GM19240 (cell line): ENCODE measurements around the gene POLR1C.
"Not testable (repeated sequence)": the region's sequence is repeated elsewhere in the genome, so short reads cannot be mapped to it uniquely, and the experiment has no call there.

Source experiments
- DNase-seq: peaks from one replicate; pipeline ENCODE4 v3.0.0; 2011; ENCODE audit warnings: low spot score; ENCODE audit not compliant: insufficient read length

Gene POLR1C

DNA sequence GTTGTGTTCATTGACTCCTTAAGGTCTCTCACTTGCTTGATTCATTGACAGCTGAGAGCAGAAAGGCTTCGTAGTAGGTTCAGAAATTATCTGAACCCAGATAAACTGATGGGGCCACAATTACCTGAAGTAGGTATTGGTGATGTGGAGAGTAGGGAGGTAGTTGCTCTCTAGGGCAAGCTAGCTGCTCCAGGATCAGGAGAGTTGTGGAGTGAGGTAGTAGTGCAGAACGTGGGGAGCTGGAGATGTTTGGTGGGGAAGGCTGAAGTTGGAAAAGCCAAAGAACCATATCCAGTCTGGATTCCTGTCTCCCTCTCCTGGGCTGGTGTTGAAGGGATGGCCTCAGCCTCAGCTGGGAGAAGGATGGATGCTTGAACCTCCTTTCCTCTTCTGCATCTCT, 23.7 kb upstream of the POLR1C start:
- no peak for DNase-seq

GRCh38 chr6:43493833-43494232, 23.1 kb upstream of the POLR1C start:
- DNase-seq: no peak

DNA sequence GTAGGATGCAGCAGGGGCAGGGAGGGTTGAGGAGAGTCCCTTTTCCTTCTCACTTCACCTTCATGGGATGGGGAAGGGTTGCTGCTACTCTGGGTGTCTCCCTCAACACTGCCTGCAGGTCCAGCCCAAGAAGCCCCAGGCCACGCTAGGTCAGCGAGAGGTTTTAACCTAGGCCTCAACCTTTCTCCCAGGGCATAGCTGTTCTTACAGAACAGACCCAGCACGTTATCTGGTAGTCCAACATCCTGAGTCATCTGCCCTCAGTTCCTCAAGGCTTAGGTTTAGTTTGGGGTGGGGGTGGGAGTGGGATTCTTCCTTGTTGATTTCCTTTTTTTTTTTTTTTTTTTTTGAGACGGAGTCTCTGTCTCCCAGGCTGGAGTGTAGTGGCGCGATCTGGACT, 22.6 kb upstream of the POLR1C start:
- DNase-seq: no peak

- no peak for DNase-seq
Measured at GRCh38 chr6:43494766-43495165, 22.1 kb upstream of the POLR1C start.

DNA sequence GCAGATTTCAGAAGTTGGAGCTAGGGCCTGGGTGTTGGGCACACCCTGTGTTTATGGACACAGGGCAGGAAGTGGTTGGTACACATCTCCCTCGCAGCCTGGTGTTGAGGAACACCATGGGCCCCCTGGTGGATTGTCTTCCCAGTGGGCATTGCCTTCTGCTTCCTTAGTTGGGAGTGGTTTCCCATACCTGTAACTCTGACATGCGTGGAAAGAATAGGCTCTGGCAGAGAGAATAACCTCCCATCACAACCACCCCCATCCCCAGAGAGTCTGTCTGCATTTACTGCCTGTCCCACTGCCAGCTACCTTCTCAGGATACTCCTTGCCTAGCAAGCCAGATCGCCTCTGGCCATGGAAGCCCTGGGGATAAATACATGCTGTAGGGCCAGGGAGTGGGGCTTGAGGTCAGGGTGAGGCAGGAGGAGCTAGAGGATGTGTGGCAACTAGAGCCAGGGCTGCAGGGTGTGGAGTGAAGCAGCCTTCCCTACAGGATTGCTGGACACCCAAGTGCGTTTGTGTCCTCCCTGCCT, 21.4 kb upstream of the POLR1C start:
- no peak for DNase-seq

DNA sequence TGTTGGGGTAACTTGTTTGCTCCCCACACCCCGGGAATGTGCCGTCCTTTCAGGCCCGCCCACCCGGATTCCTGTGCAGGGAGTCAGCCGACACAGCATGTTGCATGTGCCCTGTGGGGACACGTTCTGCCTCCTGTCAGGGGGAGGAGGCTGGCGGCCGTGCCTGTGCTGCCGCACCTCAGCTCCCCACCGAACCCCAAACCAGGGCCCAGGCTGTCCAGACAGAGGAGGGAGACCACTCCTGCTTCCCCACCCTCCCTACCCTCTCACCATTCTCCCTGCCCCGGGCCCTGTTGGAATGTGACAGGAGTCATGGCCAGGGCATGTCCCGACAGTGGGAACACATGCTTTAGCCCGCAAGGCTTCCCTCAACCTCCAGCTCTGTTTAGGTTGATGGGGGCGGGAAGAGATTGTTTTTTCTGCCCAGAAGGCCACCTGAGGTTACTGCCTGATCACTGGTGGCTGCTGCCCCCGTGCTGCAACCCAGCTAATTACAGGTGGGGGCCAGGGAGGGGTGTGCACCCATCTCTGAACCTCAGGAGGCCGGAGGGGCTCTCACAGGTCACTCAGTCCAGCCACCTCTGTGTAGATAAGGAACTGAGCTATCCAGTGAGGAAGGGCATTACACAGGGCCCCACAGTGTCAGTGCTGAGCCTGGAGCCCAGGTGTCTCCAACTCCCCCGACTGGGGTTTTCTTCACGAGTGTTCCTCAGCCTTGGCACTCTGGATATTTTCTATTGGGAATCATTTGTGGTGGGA, 20.3 kb upstream of the POLR1C start:
- DNase-seq: no peak

DNA sequence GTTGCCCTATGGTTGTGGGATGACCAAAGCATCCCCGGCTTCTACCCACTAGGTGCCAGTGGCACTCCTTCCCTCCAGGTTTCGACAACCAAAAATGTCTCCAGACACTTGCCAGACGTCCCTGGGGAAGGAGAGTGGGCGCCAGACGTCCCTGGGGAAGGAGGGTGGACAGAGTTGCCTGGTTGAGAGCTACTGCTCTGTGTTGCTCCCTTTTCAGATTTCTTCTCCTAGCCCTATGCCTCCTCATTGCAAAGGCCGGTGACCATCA, 19.8 kb upstream of the POLR1C start:
- DNase-seq: no peak

GRCh38 chr6:43497689-43498088, 19.2 kb upstream of the POLR1C start:
- DNase-seq: no peak

DNA sequence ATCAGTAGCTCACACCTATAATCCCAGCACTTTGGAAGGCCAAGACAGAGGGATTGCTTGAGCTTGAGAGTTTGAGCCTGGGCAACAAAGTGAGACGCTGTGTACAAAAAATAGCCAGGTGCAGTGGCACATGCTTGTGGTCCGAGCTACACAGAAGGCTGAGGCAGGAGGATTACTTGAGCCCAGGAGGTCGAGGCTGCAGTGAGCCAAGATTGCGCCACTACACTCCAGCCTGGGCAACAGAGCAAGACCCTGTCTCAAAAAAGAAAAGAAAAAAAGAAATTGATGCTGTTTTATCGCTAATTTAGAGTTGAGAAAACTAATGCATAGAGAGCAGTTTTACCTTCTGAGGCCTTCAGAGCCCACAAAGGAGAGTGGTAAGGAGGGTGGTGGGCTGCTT, 18.6 kb upstream of the POLR1C start:
- DNase-seq: not testable (repeated sequence)

DNA sequence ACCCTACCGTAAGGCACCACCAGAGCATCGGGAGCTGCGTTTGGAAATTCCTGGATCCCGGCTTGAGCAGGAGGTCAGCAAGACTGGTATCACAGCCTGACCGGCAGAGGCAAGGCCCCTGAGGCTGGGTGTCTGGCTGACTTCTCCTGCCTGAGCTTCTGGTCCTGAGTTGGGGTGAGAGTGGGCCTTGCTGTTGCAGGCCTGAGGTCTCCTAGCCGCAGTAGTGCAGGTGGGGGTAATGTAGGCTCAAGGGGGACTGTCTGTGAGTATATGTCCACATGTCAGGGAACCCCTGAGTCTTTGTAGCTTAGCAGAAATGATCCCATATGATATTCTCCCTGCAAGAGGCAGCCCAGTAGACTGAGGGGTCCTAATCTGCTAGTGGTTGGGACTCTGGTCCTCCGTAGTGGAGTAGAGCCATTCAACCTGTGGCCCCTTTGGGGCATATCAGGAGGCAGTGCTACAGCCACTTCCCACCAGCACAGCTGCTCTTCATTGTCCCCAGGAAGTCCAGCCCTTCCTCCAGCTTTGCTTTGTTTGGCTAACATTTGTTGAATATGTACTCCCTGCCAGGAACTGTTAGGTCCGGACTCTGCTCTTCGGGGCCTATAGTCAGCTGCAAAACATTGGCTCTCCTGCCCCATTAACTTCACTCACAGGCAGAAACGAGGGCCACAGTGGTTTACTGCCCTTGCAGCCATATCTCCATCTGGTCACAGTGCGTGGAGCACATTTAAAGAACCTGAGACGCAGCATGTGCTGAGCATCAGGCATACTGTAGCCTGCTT, 17.7 kb upstream of the POLR1C start:
- no peak for DNase-seq

- no peak for DNase-seq
Measured at GRCh38 chr6:43500921-43501320, 16.0 kb upstream of the POLR1C start.

DNA sequence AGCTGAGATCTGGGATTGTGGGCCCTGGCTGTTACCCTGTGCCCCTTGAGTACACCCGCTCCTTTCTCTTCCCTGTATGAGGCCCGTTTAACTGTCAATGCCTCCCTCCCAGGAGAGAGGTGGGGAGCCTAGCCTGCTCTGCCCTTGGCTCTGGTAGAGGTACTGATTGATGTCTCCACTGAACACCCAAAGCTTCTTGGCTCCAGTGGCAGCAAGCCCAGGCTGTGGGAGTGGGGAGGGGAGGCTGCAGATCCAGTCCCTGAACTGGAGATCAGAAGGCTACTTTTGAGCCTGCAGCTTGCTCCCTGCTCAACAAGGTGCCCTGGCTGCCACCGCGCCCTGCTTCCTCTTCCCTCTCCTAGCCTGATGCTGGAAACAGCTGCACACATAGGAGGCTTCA, 14.2 kb upstream of the POLR1C start:
- no peak for DNase-seq

DNA sequence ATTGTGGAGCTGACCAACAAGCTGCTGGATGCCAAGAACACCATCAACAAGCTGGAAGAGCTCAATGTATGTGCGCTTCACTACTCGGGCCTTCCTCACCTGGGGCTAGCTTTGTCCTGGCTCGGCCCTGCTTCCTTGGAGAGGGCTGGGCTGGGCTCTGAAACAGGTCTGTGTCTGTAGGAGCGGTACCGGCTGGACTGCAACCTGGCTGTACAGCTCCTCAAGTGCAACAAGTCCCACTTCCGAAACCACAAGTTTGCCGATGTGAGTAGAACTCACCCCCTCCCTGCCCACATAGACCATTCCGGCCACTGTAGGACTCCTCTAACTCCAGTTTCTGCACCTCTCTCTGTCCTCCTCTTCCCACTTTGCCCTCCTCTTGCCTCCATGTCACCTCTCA, 13.4 kb upstream of the POLR1C start:
- no peak for DNase-seq

DNA sequence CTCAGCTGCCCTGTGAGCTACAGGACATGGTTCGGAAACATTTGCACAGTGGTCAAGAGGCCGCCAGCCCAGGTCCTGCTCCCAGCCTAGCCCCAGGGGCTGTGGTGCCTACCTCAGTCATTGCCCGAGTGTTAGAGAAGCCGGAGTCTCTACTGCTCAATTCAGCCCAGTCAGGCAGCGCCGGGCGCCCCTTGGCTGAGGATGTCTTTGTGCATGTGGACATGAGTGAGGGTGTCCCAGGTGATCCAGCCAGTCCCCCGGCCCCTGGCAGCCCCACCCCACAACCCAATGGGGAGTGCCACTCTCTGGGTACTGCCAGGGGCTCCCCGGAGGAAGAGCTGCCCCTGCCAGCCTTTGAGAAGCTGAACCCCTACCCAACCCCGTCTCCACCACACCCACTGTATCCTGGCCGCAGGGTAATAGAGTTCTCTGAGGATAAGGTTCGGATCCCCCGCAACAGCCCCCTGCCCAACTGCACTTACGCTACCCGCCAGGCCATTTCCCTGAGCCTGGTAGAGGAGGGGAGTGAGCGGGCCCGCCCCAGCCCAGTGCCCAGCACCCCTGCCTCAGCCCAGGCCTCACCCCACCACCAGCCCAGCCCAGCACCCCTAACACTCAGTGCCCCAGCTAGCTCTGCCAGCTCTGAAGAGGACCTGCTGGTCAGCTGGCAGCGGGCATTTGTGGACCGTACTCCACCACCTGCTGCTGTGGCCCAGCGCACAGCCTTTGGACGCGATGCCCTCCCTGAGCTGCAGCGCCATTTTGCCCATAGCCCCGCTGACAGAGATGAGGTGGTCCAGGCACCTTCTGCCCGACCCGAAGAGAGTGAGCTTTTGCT, 11.9 kb upstream of the POLR1C start:
- DNase-seq: no peak

GRCh38 chr6:43505718-43506117, 11.2 kb upstream of the POLR1C start:
- no peak for DNase-seq

DNA sequence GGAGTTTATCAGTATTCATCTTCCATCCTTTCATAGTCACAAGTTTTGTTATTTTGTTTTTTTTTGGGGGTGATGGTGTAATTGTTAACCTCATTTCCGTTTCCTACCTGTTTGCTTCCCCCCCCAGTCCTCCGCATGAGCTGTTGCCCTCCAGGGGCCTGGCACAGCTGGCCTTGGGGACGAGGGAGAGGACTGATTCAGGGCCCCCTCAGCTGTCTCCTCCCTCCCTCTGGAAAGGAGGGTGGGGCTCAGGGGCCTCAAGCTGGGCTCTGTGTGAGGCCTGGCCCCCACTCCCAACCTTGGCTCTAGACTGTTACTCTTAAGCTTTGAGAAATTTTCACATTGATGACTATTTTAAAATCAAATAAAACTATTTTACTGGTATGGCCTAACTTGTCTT, 10.7 kb upstream of the POLR1C start:
- no peak for DNase-seq

DNA sequence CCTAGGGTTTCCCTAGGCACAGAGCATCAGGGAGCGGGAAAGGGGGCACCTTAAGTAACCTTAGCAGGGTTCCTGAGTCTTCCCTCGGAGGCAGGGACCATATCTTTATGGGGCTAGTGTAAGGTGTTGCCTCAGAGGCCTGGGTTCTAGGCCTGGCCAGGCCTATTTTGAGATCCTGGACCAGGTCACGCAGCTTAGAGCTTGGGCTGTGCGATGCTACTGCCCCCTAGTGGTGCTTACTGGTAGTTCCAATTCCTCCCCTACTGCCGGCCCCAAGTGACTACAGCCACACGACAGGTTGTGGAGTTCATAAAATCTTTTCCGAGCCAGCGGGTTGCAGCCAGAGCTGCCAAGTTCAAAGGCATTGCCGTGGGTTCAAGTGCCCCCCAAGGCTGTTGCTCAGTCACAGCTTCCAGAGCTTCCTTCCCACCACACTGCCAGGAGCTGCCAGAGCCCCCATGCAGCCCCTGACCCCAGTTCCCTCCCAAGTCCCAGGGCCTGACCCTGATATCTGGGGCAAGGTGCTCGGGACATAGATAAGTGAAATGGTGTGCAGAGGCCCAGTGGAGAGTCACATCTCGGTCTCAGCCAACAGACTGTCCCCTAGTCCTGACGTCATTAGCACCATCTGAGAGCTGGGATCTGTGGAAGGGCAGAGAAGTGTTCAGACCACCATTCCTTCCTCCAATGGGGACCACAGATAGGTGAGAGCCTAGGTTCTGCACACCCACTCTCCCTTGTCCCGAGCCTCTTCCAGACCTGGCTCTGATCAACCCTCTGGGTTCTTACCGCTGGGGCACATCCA, 10.0 kb upstream of the POLR1C start:
- DNase-seq: peak; percentile 79

- no peak for DNase-seq
Measured at GRCh38 chr6:43508481-43509141, 8.3 kb upstream of the POLR1C start.

DNA sequence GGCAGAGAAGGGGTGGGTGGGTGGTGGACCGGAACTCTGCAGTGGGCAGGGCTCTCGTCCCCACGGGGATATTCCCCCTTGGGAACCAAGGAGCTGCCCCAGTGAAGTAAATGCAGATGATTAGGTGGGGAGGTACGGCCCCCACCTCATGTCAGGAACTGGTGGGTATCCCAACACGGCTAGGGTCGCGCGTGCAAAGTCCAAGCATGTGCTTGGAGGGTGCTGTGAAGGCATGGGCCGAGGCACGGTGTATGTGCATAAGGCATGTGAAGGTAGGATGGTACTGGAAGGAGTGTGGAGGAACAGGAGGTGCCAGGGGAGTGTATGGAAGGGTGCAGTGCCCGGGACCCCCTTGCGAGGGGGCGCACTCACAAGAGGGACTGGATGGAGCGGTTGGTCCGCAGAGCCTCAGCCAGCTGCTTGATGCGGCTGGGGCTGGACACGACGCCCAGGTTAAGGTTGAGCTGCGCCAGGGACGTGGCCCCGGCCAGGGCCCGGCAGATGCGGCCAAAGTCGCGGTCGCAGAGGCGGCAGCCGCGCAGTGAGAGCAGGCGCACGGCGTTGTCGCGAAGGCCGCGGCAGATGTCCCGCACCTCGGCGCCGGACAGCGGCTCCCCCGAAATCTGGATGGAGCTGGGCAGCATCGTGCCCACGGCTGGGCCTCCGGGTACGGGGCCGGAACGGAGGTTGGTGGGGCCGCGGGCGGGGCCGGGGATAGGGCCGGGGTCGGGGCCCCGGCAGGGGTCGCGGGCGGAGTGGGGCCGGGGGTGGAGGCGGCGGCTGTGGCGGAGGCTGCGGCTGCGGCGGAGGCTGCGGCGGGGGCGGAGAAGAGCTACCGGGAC, 7.5 kb upstream of the POLR1C start:
- DNase-seq: no peak
